SK-N-SH (cell line): ENCODE data around the gene RPS6KB2. TPM values are rescaled to one million over a fixed set of nuclear protein-coding genes. Genes with fewer than 3 reads are reported as not detected.

Experiments
- CTCF ChIA-PET: fragments of 300-600, 350-600 bp; formaldehyde crosslinking; extraction: SDS; loops from one replicate; lab custom pipeline; 2021; lab: Yijun Ruan, JAX
- POLR2A ChIA-PET: fragments of 350-600 bp; sonication (Branson Sonifier 250); formaldehyde crosslinking; extraction: SDS; loops from one replicate; lab custom pipeline; 2020; ENCODE audit warnings: antibody characterized with exemption, inconsistent platforms; lab: Yijun Ruan, JAX
- DNase-seq: peaks from one replicate; pipeline ENCODE4 v3.0.0; 2012
- H2AFZ ChIP-seq: fragments of 200-600 bp; sonication (generic); 2 replicates; pipeline ENCODE4 v1.8.1; 2016; ENCODE audit warnings: antibody characterized with exemption, mild to moderate bottlenecking, low read depth
- H3F3A ChIP-seq: fragments of 200-600 bp; sonication (generic); replicated peaks from 2 replicates; pipeline ENCODE3; 2016; ENCODE audit warnings: antibody characterized with exemption, mild to moderate bottlenecking; ENCODE audit not compliant: insufficient read depth
- H3K27ac ChIP-seq, 2 experiments: fragments of 200-500 bp in 1 of 2; fragments of 200-600 bp in 1 of 2; sonication (Bioruptor generic) in 1 of 2; sonication (generic), shearing (Covaris generic) in 1 of 2; 2 replicates each; pipeline versions ENCODE4 v1.5.1 to v1.6.1; 2014 to 2016; ENCODE audit warnings: low read depth in 2 of 2, inconsistent platforms in 1 of 2, low read length in 1 of 2, mild to moderate bottlenecking in 1 of 2, mixed read lengths in 1 of 2
- H3K27me3 ChIP-seq: fragments of 200-600 bp; sonication (generic), shearing (Covaris generic); 2 replicates; pipeline ENCODE4 v1.6.1; 2016; ENCODE audit warnings: mixed run types; ENCODE audit not compliant: insufficient read depth
- H3K36me3 ChIP-seq, 2 experiments: fragments of 200-500 bp in 1 of 2; fragments of 200-600 bp in 1 of 2; sonication (Bioruptor generic) in 1 of 2; sonication (generic) in 1 of 2; replicated peaks in 1 of 2; 2 replicates each; pipeline versions ENCODE3 to v1.5.1; 2014 to 2016; ENCODE audit warnings: low read length in 1 of 2, mild to moderate bottlenecking in 1 of 2; ENCODE audit not compliant: insufficient read depth in 2 of 2, control insufficient read depth in 1 of 2
- H3K4me1 ChIP-seq, 2 experiments: fragments of 200-500 bp in 1 of 2; fragments of 200-600 bp in 1 of 2; sonication (Bioruptor generic) in 1 of 2; sonication (generic), shearing (Covaris generic) in 1 of 2; 2 replicates each; pipeline versions ENCODE4 v1.5.1 to v1.6.1; 2014 to 2016; ENCODE audit warnings: low read depth in 1 of 2, low read length in 1 of 2, mixed run types in 1 of 2; ENCODE audit not compliant: insufficient read depth in 2 of 2, control insufficient read depth in 1 of 2
- H3K4me2 ChIP-seq: fragments of 200-600 bp; sonication (generic), shearing (Covaris generic); 2 replicates; pipeline ENCODE4 v1.6.1; 2017; ENCODE audit warnings: mixed run types
- H3K4me3 ChIP-seq, 2 experiments: fragments of 200-500 bp in 1 of 2; fragments of 200-600 bp in 1 of 2; sonication (Bioruptor generic) in 1 of 2; sonication (generic), shearing (Covaris generic) in 1 of 2; 2 replicates each; pipeline versions ENCODE4 v1.5.1 to v1.8.1; 2014 to 2016; ENCODE audit warnings: low read depth in 2 of 2, inconsistent platforms in 1 of 2, low read length in 1 of 2, mild to moderate bottlenecking in 1 of 2, mixed read lengths in 1 of 2, moderate library complexity in 1 of 2
- H3K79me2 ChIP-seq: fragments of 200-600 bp; sonication (generic); 2 replicates; pipeline ENCODE4 v1.8.1; 2017; ENCODE audit warnings: mild to moderate bottlenecking; ENCODE audit not compliant: insufficient read depth
- H3K9ac ChIP-seq: fragments of 200-600 bp; sonication (generic); 2 replicates; pipeline ENCODE4 v1.6.1; 2017; ENCODE audit warnings: mixed run types
- H3K9me2 ChIP-seq: fragments of 200-600 bp; sonication (generic); 2 replicates; pipeline ENCODE4 v1.6.1; 2017; ENCODE audit warnings: mixed run types
- H3K9me3 ChIP-seq: fragments of 200-600 bp; sonication (generic); 2 replicates; pipeline ENCODE4 v1.6.1; 2017; ENCODE audit warnings: mixed run types, mild to moderate bottlenecking, moderate library complexity
- H4K20me1 ChIP-seq: fragments of 200-600 bp; sonication (generic); 2 replicates; pipeline ENCODE4 v1.6.1; 2017; ENCODE audit warnings: mild to moderate bottlenecking, mixed run types; ENCODE audit not compliant: insufficient read depth
- ELF1 ChIP-seq: IDR thresholded peaks from 2 replicates; pipeline ENCODE4 v1.4.0; 2012
- EP300 ChIP-seq, 2 experiments: IDR thresholded peaks; 2 replicates each; pipeline versions ENCODE4 v1.4.0 to v1.6.1; 2012; ENCODE audit warnings: borderline replicate concordance in 1 of 2, low read depth in 1 of 2, low read length in 1 of 2
- FOSL2 ChIP-seq: IDR thresholded peaks from 2 replicates; pipeline ENCODE4 v1.4.0; 2012; ENCODE audit warnings: low read depth, mild to moderate bottlenecking, moderate library complexity, borderline replicate concordance
- GATA2 ChIP-seq: sonication (generic); formaldehyde crosslinking; IDR thresholded peaks from 2 replicates; pipeline ENCODE4 v1.5.0; 2020; ENCODE audit warnings: mild to moderate bottlenecking, missing genetic modification reagents
- JUND ChIP-seq: IDR thresholded peaks from 2 replicates; pipeline ENCODE4 v1.4.0; 2012
- NFIC ChIP-seq: IDR thresholded peaks from 2 replicates; pipeline ENCODE4 v1.4.0; 2012; ENCODE audit warnings: borderline replicate concordance
- POLR2AphosphoS5 ChIP-seq: IDR thresholded peaks from 2 replicates; pipeline ENCODE4 v1.6.1; 2012; ENCODE audit warnings: low read depth, low read length
- RFX5 ChIP-seq: IDR thresholded peaks from 2 replicates; pipeline ENCODE4 v1.6.1; 2012; ENCODE audit warnings: mild to moderate bottlenecking, improper control_type of control experiment, low read length
- TCF12 ChIP-seq: IDR thresholded peaks from 2 replicates; pipeline ENCODE4 v1.4.0; 2012
- WGBS: methylation state at CpG from one replicate; pipeline ENCODE4 v1.1.6; 2017; ENCODE audit warnings: low lambda C conversion rate; 5-methylcytosine and 5-hydroxymethylcytosine counted together
- polyA plus RNA-seq, 3 experiments: library from polyadenylated mRNA; depleted of rRNA; stranded (reverse); fragments of >200 nt; gene quantifications; 2 replicates each; pipeline ENCODE4 v1.2.3, GENCODE V29; 2012
- TF ChIP-seq, protein P1 (sequence below): IDR thresholded peaks from 2 replicates; pipeline ENCODE4; 2012
- TF ChIP-seq, protein P2 (sequence below): IDR thresholded peaks from 2 replicates; pipeline ENCODE4 v1.4.0; 2012; ENCODE audit warnings: low read depth, borderline replicate concordance
- TF ChIP-seq, protein P3 (sequence below): IDR thresholded peaks from 2 replicates; pipeline ENCODE4 v1.4.0; 2012; ENCODE audit warnings: low read depth, borderline replicate concordance

Gene RPS6KB2
- polyA plus RNA-seq, 1 of the 3 experiments (the other 2 are of a cell fraction), result 52.0 TPM

DNA sequence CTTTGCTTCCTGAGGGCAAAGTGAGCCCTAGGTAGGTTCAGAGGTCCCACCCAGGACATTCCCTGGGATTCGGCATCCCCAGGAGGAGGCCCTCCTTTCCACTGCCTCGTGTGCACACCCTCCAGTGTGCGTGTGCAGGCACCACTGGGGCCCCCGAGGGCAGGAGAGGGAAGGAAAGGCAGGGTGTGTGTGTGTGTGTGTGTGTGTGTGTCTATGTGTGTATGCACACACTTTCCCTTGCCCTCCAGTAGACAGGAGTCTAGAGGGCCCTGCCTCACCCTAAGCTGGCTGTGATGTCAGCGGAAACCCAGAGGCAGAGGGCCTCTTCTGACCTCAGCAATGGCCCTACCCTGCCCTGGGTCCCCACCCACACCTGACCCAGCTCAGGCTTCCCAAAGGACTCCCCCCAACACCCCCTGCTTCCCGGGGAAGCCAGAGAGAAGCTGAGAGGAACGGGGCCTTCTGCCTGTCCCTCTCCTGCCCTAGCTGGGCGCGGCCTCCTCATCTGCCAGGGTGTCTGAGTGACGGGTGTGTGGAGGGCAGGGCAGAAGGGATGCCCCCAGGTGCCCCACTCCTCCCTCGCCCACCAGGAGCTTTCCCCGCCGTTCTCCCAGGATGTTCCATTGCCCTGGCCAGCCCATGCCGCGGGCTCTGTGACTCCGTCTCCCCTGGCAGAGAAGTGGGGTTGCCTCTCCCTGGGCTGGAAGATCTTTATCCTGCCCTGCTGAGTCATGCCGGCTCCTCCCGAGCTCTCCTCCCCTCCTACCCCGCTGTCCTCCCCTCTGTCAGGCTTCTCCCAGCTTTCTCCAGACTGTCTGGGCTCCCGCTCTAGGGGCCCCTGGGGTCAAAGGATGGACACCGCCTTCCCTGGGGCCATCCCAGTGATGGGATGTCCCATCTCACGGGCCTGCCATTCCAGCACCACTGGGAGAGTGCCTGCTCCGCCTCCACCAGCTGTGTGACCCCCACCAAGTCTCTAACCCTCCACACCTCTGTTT lies 48.9 kb upstream of the RPS6KB2 start:
- peak; percentile 17; the same call in 1 of the 2 replicates for TF ChIP-seq TCF12
- TF ChIP-seq, protein P1, sequence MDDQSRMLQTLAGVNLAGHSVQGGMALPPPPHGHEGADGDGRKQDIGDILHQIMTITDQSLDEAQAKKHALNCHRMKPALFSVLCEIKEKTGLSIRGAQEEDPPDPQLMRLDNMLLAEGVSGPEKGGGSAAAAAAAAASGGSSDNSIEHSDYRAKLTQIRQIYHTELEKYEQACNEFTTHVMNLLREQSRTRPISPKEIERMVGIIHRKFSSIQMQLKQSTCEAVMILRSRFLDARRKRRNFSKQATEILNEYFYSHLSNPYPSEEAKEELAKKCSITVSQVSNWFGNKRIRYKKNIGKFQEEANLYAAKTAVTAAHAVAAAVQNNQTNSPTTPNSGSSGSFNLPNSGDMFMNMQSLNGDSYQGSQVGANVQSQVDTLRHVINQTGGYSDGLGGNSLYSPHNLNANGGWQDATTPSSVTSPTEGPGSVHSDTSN, result peak; percentile 34
- no peak for TF ChIP-seq RFX5
- peak; percentile 56 for TF ChIP-seq NFIC
- TF ChIP-seq JUND, result peak; percentile 71
- TF ChIP-seq EP300 (IDR thresholded peaks at IDR 0.05; ENCODE audit: borderline replicate concordance in 1 of 2, low read depth in 1 of 2, low read length in 1 of 2), result no peak
- TF ChIP-seq POLR2AphosphoS5, result peak; percentile 54; the same call in 1 of the 2 replicates
- TF ChIP-seq, protein P2, sequence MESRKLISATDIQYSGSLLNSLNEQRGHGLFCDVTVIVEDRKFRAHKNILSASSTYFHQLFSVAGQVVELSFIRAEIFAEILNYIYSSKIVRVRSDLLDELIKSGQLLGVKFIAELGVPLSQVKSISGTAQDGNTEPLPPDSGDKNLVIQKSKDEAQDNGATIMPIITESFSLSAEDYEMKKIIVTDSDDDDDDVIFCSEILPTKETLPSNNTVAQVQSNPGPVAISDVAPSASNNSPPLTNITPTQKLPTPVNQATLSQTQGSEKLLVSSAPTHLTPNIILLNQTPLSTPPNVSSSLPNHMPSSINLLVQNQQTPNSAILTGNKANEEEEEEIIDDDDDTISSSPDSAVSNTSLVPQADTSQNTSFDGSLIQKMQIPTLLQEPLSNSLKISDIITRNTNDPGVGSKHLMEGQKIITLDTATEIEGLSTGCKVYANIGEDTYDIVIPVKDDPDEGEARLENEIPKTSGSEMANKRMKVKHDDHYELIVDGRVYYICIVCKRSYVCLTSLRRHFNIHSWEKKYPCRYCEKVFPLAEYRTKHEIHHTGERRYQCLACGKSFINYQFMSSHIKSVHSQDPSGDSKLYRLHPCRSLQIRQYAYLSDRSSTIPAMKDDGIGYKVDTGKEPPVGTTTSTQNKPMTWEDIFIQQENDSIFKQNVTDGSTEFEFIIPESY, result no peak
- no peak for TF ChIP-seq ELF1
- no peak for TF ChIP-seq GATA2 (CRISPR knock-in tag)
- TF ChIP-seq, protein P3, sequence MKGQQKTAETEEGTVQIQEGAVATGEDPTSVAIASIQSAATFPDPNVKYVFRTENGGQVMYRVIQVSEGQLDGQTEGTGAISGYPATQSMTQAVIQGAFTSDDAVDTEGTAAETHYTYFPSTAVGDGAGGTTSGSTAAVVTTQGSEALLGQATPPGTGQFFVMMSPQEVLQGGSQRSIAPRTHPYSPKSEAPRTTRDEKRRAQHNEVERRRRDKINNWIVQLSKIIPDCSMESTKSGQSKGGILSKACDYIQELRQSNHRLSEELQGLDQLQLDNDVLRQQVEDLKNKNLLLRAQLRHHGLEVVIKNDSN, result no peak
- peak; percentile 81; the same call in 1 of the 2 replicates for TF ChIP-seq FOSL2
- Histone ChIP-seq H2AFZ (no peak overlapping the region), H3K9me2 (no peaks in the 10 kb centered on the region), H3K9me3 (no peaks in the 10 kb centered on the region), H3K27me3 (no peaks in the 10 kb centered on the region), H3K79me2 (no peaks in the 10 kb centered on the region), H3K4me2 (peak overlapping the region; percentile 68), H3K36me3 (no peaks in the 10 kb centered on the region), H3K4me1 (peaks cover 18 to 38% of the 10 kb centered on the region in 2 experiments; a peak in 3 of 4 replicates), H3K27ac (peak overlapping the region in 1 of 2 experiments; percentile 61; a peak in 2 of 4 replicates), H3K9ac (peak overlapping the region; percentile 54; the same call in 1 of the 2 replicates), H4K20me1 (no peaks in the 10 kb centered on the region), H3K4me3 (no peak overlapping the region), H3F3A (peaks cover 30% of the 10 kb centered on the region)
- no peak for DNase-seq
- CTCF ChIA-PET, result interaction anchor here (1.0 to 19.7 kb wide), 10 partner anchors 8 to 116 kb away, joined by 3 to 955 read pairs (median 49); partner anchors contain the start of genes ANKRD13D, CLCF1, GRK2 and POLD4
- POLR2A ChIA-PET, result interaction anchor here (1.1 kb wide), 1 partner anchor 23 kb away, joined by 3 read pairs; no protein-coding TSS in a partner anchor
- 34% methylated on average over 17 of the region's 23 CpGs for WGBS
